Endothelial cell of umbilical vein (primary cell): ENCODE measurements around the gene MEGF11. TPM values are rescaled to one million over a fixed set of nuclear protein-coding genes. Genes with fewer than 3 reads are reported as not detected.

Source experiments
- BruUV-seq: library from RNA; stranded (reverse); fragments of 400-500 nt; replicated peaks from 2 replicates; lab custom pipeline; 2021; lab: Mats Ljungman, UMichigan
- CTCF ChIA-PET: fragments of 300-600, 350-600 bp; sonication (Branson Sonifier 250); formaldehyde crosslinking; loops from one replicate; lab custom pipeline; 2021; ENCODE audit warnings: antibody characterized with exemption, inconsistent platforms; lab: Charles Lee
- POLR2A ChIA-PET: fragments of 300-600, 350-600 bp; sonication (Branson Sonifier 250); formaldehyde crosslinking; loops from one replicate; lab custom pipeline; 2021; ENCODE audit warnings: antibody characterized with exemption, inconsistent platforms; lab: Charles Lee
- DNase-seq: peaks from one replicate; pipeline ENCODE4 v3.0.0-alpha.2; 2011; ENCODE audit warnings: low read depth, low spot score
- FAIRE-seq: peaks from 2 replicates; lab custom pipeline; 2011; peaks lifted over from hg19 to GRCh38; lab: Jason Lieb, UNC
- H2AFZ ChIP-seq: 2 replicates; pipeline ENCODE4 v1.6.0; 2012; ENCODE audit warnings: low read depth, low read length, control low read depth, inconsistent platforms
- H3K27ac ChIP-seq: 2 replicates; pipeline ENCODE4 v1.5.1; 2011; ENCODE audit warnings: low read depth, mild to moderate bottlenecking, control low read depth, low read length, moderate library complexity; ENCODE audit not compliant: insufficient read depth
- H3K27me3 ChIP-seq, 2 experiments: 2 replicates each; pipeline versions ENCODE4 v1.6.0 to v1.6.1; 2011; ENCODE audit warnings: low read length in 2 of 2, mixed read lengths in 1 of 2; ENCODE audit not compliant: control insufficient read depth in 2 of 2, insufficient read depth in 2 of 2
- H3K36me3 ChIP-seq, 2 experiments: 2 replicates in 1 of 2; 3 replicates in 1 of 2; pipeline ENCODE4 v1.5.1; 2011; ENCODE audit warnings: low read length in 2 of 2, mild to moderate bottlenecking in 1 of 2, moderate library complexity in 1 of 2; ENCODE audit not compliant: control insufficient read depth in 2 of 2, insufficient read depth in 2 of 2; ENCODE audit errors: extremely low read depth in 1 of 2
- H3K4me1 ChIP-seq: 3 replicates; pipeline ENCODE4 v1.5.1; 2011; ENCODE audit warnings: mild to moderate bottlenecking, low read length; ENCODE audit not compliant: control insufficient read depth, insufficient read depth; ENCODE audit errors: extremely low read depth
- H3K4me2 ChIP-seq: 2 replicates; pipeline ENCODE4 v1.6.1; 2011; ENCODE audit warnings: low read length, control low read depth, mixed read lengths; ENCODE audit not compliant: insufficient read depth
- H3K4me3 ChIP-seq, 3 experiments: fragments of 200-600 bp in 1 of 3; sonication (generic), shearing (Covaris generic) in 1 of 3; replicated peaks in 1 of 3; 2 replicates each; pipeline ENCODE4 v1.5.1; 2011 to 2016; ENCODE audit warnings: control low read depth in 3 of 3, low read length in 3 of 3, mild to moderate bottlenecking in 2 of 3, inconsistent platforms in 1 of 3, low read depth in 1 of 3, moderate library complexity in 1 of 3; ENCODE audit not compliant: insufficient read depth in 1 of 3
- H3K79me2 ChIP-seq: 2 replicates; pipeline ENCODE4 v1.6.0; 2012; ENCODE audit warnings: low read length, inconsistent platforms; ENCODE audit not compliant: control insufficient read depth, insufficient read depth
- H3K9ac ChIP-seq: replicated peaks from 2 replicates; pipeline ENCODE3; 2011; ENCODE audit warnings: low read length, control low read depth; ENCODE audit not compliant: insufficient read depth; ENCODE audit errors: extremely low read depth
- H3K9me1 ChIP-seq: replicated peaks from 3 replicates; pipeline ENCODE4 v1.6.0; 2011; ENCODE audit warnings: mild to moderate bottlenecking, low read length; ENCODE audit not compliant: control insufficient read depth, insufficient read depth; ENCODE audit errors: extremely low read depth
- H3K9me3 ChIP-seq: replicated peaks from 2 replicates; pipeline ENCODE4 v1.5.1; 2012; ENCODE audit warnings: low read length, inconsistent platforms; ENCODE audit not compliant: control insufficient read depth, insufficient read depth
- H4K20me1 ChIP-seq: replicated peaks from 2 replicates; pipeline ENCODE3; 2011; ENCODE audit warnings: mild to moderate bottlenecking, low read length; ENCODE audit not compliant: control insufficient read depth, insufficient read depth; ENCODE audit errors: extremely low read depth
- CTCF ChIP-seq, 2 donors: IDR thresholded peaks; 1 replicate in 1 of 2; 2 replicates in 1 of 2; pipeline ENCODE4 v1.5.1; 2011; ENCODE audit warnings: low read length in 2 of 2, mild to moderate bottlenecking in 2 of 2, moderate library complexity in 2 of 2, control low read depth in 1 of 2, inconsistent platforms in 1 of 2, low read depth in 1 of 2; ENCODE audit not compliant: insufficient read depth in 1 of 2; ENCODE audit errors: extremely low read depth in 1 of 2
- EZH2 ChIP-seq: IDR thresholded peaks from 2 replicates; pipeline ENCODE4 v1.6.1; 2012; ENCODE audit warnings: borderline replicate concordance, low read depth, mild to moderate bottlenecking, moderate library complexity, low read length, inconsistent platforms; ENCODE audit not compliant: severe bottlenecking
- JUN ChIP-seq: IDR thresholded peaks from 2 replicates; pipeline ENCODE4 v1.6.1; 2011; ENCODE audit warnings: borderline replicate concordance, low read depth; ENCODE audit not compliant: insufficient read length, insufficient read depth
- MYC ChIP-seq: IDR thresholded peaks from one replicate; pipeline ENCODE4 v1.6.1; 2011; ENCODE audit warnings: mild to moderate bottlenecking, low read depth, low read length
- POLR2A ChIP-seq: IDR thresholded peaks from 2 replicates; pipeline ENCODE4 v1.6.1; 2012; ENCODE audit warnings: low read depth, mild to moderate bottlenecking, control low read depth, low read length
- dilution Hi-C: fragments of 300-500 bp; cut with MboI; formaldehyde crosslinking; loops from one replicate; pipeline ENCODE4 v1.15.0; 2019; ENCODE audit warnings: low sequenced_read_pairs; ENCODE audit not compliant: extremely low pct_ligation_motif_present
- intact Hi-C: fragments of 100-400 bp; cut with micrococcal nuclease; formaldehyde crosslinking; loops from one replicate; pipeline ENCODE4 v1.10.0; 2022
- polyA plus RNA-seq, 4 experiments: library from polyadenylated mRNA; depleted of rRNA in 3 of 4; stranded (reverse) in 3 of 4; unstranded in 1 of 4; fragments of >200 nt; gene quantifications; 2 replicates each; pipeline versions ENCODE4 v1.2.1 to v1.2.3, GENCODE V29; 2011 to 2012; ENCODE audit warnings: missing spikeins in 1 of 4
- total RNA-seq: library from RNA; stranded (reverse); gene quantifications from 2 replicates; pipeline ENCODE4 v1.2.3, GENCODE V29; 2021

MEGF11 gene
- total and polyA plus RNA-seq, 2 donors (not counting 3 experiments of a cell fraction or from before 2014, with no cell fraction given) = not detected

GRCh38 chr15:66288093-66288492, 34.5 kb upstream of the MEGF11 start:
- H3K27ac ChIP-seq = no peak overlapping the region
- FAIRE-seq (peak; percentile 44), DNase-seq (no peak)
- intact Hi-C loops (loop anchor here (10.0 kb wide), 1 partner anchor 373 kb away; no protein-coding TSS in a partner anchor), dilution Hi-C loops (no loop called here)
- H3K27me3 ChIP-seq = no peaks in the 10 kb centered on the region
- no peak overlapping the region for H3K4me2 ChIP-seq
- TF ChIP-seq JUN = no peak
- no peak for TF ChIP-seq EZH2
- no peak for TF ChIP-seq MYC
- TF ChIP-seq POLR2A = no peak
- no peaks in the 10 kb centered on the region for H4K20me1 ChIP-seq
- no peaks in the 10 kb centered on the region for H3K36me3 ChIP-seq
- POLR2A ChIA-PET = no interaction called here
- BruUV-seq = no TSS peak
- H3K9me3 ChIP-seq = no peaks in the 10 kb centered on the region
- H3K9me1 ChIP-seq = no peaks in the 10 kb centered on the region
- H3K4me3 ChIP-seq = no peak overlapping the region
- H3K9ac ChIP-seq = no peak overlapping the region
- CTCF ChIA-PET = interaction anchor here (0.5 to 2.0 kb wide), 7 partner anchors 9 to 677 kb away, joined by 3 to 16 read pairs (median 4); partner anchors contain the start of gene INTS14
- H3K4me1 ChIP-seq = peaks cover 7% of the 10 kb centered on the region
- H2AFZ ChIP-seq = no peak overlapping the region
- no peaks in the 10 kb centered on the region for H3K79me2 ChIP-seq

GRCh38 chr15:66287461-66288057, 34.0 kb upstream of the MEGF11 start:
- no peak overlapping the region for H3K4me2 ChIP-seq
- no TSS peak for BruUV-seq
- H3K27ac ChIP-seq = no peak overlapping the region
- no peaks in the 10 kb centered on the region for H3K79me2 ChIP-seq
- no peaks in the 10 kb centered on the region for H4K20me1 ChIP-seq
- H3K36me3 ChIP-seq = no peaks in the 10 kb centered on the region
- peaks cover 1% of the 10 kb centered on the region for H3K4me1 ChIP-seq
- H3K9me3 ChIP-seq = no peaks in the 10 kb centered on the region
- H3K27me3 ChIP-seq = no peaks in the 10 kb centered on the region
- TF ChIP-seq CTCF (IDR thresholded peaks at IDR 0.05; ENCODE audit: extremely low read depth in 1 of 2, insufficient read depth in 1 of 2, low read depth in 1 of 2, low read length in 2 of 2) = peak; percentile 24 to 35
- TF ChIP-seq POLR2A = no peak
- H3K9ac ChIP-seq = no peak overlapping the region
- CTCF ChIA-PET = interaction anchor here (0.5 to 2.7 kb wide), 13 partner anchors 8 to 677 kb away, joined by 3 to 16 read pairs (median 4); partner anchors contain the start of genes INTS14 and MEGF11
- no peak overlapping the region for H2AFZ ChIP-seq
- no peak overlapping the region for H3K4me3 ChIP-seq
- POLR2A ChIA-PET = no interaction called here
- H3K9me1 ChIP-seq = no peaks in the 10 kb centered on the region
- DNase-seq (peak; percentile 48), FAIRE-seq (peak; percentile 94)
- dilution Hi-C loops (no loop called here), intact Hi-C loops (loop anchor here (1.0 to 10.0 kb wide), 3 partner anchors 34 to 373 kb away; partner anchors contain the start of gene MEGF11)
